ENCODE measurements around the gene SYNE2.

Gene SYNE2

DNA sequence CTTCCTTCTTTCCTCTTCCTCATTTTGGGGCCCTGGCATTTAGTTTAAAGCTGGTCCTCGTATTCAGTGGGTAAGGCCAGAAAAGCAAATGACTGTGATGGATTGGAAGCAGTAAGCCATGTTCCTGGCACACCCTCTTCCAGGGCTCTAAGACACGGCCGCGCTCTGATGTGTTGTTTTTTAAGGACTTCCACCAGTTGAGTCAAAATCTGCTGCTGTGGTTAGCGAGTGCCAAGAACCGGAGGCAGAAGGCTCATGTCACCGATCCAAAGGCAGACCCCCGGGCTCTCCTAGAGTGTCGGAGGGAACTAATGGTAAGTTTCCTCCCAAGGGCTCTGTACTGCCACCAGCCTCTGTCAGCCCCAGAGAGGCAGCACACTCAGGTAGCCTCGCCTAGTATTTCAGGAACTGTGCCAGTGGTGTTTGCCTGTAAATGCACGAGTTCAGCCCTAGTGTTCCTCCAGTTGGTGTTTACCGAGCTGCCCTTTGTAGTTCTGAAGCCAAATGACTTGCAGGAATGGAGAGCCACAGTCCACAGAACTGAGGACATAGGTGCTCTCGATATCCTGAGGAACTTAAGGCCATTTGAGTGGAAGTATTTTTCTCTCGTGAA is 368.7 kb downstream of the SYNE2 start:
- no peak for DNase-seq (ENCODE audit: low read depth)
- H3K4me3 ChIP-seq (ENCODE audit: low read depth, low read length) = no peak overlapping the region

DNA sequence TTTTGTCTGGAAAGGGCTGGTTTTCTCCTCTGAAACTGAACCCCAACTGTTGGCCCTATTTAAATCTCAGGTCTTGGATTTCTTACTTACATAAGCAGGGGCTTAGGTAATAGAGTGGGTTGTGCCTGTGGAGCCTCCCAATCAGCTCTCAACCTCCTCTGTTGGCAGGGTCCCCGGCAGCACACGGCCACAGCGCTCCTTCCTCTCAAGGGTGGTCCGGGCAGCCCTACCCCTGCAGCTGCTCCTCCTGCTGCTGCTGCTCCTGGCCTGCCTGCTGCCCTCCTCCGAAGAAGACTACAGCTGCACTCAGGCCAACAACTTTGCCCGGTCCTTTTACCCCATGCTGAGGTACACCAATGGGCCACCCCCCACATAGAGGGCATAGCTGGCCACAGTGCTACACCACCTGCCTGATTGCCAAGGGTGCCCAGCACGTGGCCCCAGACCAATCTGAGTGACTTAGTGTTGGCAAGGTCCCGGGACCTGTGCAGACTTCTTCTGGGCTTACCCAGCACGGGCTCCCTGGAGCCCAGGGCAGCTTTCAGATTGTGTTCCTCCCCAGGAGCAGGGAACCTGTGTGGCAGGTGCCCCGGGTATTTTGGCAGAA is 372.4 kb downstream of the SYNE2 start:
- H3K4me3 ChIP-seq (ENCODE audit: low read depth, low read length) = no peak overlapping the region
- TF ChIP-seq, protein P1, sequence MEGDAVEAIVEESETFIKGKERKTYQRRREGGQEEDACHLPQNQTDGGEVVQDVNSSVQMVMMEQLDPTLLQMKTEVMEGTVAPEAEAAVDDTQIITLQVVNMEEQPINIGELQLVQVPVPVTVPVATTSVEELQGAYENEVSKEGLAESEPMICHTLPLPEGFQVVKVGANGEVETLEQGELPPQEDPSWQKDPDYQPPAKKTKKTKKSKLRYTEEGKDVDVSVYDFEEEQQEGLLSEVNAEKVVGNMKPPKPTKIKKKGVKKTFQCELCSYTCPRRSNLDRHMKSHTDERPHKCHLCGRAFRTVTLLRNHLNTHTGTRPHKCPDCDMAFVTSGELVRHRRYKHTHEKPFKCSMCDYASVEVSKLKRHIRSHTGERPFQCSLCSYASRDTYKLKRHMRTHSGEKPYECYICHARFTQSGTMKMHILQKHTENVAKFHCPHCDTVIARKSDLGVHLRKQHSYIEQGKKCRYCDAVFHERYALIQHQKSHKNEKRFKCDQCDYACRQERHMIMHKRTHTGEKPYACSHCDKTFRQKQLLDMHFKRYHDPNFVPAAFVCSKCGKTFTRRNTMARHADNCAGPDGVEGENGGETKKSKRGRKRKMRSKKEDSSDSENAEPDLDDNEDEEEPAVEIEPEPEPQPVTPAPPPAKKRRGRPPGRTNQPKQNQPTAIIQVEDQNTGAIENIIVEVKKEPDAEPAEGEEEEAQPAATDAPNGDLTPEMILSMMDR (IDR thresholded peaks at IDR 0.05; ENCODE audit: low read depth, low read length, missing control alignments) = no peak
- no peak for DNase-seq (ENCODE audit: low read depth)

More for the DNA sequence above, 368.7 kb downstream of the SYNE2 start:
- TF ChIP-seq, protein P1 (IDR thresholded peaks at IDR 0.05; ENCODE audit: low read depth, low read length, missing control alignments) = no peak

DNA sequence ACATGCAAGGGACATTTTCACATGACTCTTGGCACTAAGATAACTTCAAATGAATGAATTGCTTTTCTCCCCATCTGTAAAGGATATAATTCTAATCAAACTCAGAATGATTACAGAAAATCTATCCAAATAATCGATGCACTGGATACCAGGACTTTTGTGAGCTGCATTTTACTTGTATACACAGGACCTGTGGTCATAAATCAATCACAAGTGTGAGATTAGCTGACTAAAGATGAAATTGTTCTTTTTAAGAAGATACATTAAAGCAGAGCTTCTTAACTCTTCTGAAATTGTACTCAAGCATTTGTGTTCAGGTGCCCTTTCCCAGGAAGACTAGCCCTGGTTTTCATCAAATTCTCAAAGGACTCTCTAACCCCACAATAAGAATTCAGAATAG is 375.1 kb downstream of the SYNE2 start:
- TF ChIP-seq, protein P1 (IDR thresholded peaks at IDR 0.05; ENCODE audit: low read depth, low read length, missing control alignments) = no peak
- H3K4me3 ChIP-seq (ENCODE audit: low read depth, low read length) = no peak overlapping the region
- no peak for DNase-seq (ENCODE audit: low read depth)

DNA sequence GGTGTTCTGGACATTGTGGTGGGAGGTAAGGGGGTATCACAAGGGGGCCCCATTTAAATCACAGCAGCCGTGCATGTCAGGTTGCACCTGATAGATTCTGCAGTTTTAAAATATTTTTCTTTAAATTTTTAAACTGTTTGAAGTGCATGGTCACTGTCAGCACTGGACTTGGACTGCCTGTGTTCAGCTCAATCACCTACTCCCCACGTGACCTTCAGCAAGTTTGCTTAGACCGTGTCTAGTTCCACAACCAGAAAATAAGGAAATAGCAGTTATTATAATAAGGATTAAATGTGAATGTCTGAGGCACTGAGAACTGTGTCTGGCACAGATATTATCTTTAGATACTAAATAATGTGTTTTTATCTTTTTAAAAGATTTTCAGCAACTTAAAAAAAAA is 376.7 kb downstream of the SYNE2 start:
- DNase-seq (ENCODE audit: low read depth) = no peak
- TF ChIP-seq, protein P1 (IDR thresholded peaks at IDR 0.05; ENCODE audit: low read depth, low read length, missing control alignments) = no peak
- H3K4me3 ChIP-seq (ENCODE audit: low read depth, low read length) = no peak overlapping the region

DNA sequence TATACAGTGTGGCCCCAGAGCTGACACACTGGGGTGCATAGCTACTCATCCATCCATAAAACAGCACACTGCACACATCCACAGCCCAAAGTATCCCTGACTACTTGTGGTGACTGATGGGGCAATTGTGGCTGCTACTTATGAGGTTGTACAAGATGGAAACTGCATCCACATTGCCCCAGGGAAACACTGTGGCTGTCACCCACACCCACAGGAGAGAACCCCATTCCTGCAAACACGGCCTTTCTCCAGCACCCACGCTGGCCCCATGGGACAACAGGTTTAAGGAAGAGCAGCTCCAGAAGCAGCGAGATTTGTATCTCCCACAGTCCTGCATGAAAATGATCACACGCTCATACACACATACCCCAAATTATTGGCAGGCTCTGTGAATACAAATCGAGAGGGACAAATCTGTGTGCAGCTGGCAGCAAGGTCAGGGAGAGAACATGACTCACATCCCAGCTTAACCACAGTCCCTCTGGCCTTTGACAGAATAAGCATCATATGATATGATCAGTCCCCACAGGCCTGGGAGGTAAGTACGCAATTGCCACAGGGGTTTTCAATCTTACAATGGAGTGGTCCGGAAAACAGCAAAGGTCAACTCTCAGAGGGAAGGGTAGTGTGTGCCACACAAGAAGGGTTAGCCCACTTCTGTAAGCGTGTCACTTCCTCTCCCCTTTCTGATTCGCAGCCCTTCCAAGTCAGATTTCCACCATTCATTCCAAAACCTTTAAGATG is 379.5 kb downstream of the SYNE2 start:
- H3K4me3 ChIP-seq (ENCODE audit: low read depth, low read length) = no peak overlapping the region; the same call in 1 of the 2 replicates
- TF ChIP-seq, protein P1 (IDR thresholded peaks at IDR 0.05; ENCODE audit: low read depth, low read length, missing control alignments) = no peak
- peak; percentile 60 for DNase-seq (ENCODE audit: low read depth)

DNA sequence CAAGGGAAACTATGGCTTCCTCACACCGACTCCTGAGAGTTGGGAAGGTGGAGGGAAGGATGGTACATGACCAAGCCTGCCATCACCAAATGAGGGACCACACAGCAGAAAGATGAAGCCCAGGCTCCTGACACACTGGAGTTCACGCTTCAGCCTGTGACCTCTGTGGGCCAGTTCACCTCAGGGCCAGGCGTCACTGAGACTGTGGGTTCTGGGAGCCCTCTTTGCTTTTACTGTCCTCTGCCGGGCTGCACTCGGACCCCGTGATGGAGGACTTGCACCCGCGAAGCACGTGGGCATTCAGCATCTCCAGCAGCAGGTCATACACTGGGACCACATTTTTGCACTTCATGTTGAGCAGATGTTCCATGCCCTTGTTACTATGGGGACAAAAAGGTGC is 380.1 kb downstream of the SYNE2 start:
- DNase-seq (ENCODE audit: low read depth) = no peak
- H3K4me3 ChIP-seq (ENCODE audit: low read depth, low read length) = no peak overlapping the region; the same call in 1 of the 2 replicates
- TF ChIP-seq, protein P1 (IDR thresholded peaks at IDR 0.05; ENCODE audit: low read depth, low read length, missing control alignments) = no peak
